ENCODE data around the gene GRIK4. TPM values are rescaled to one million over a fixed set of nuclear protein-coding genes. Genes with fewer than 3 reads are reported as not detected.

Gene GRIK4
- total RNA-seq, 1 experiment from 2014 or later: not detected

GRCh38 chr11:120524536-120525085 lies 13.1 kb downstream of the GRIK4 start:
- BruUV-seq (replicated peaks): no TSS peak
- Mint-ChIP-seq H3K27ac (ENCODE audit: low read depth, unreplicated experiment) (no peak overlapping the region), H3K27me3 (ENCODE audit: insufficient read depth, unreplicated experiment) (peaks cover 7% of the 10 kb centered on the region), H3K36me3 (ENCODE audit: insufficient read depth, unreplicated experiment) (no peaks in the 10 kb centered on the region), H3K4me3 (ENCODE audit: unreplicated experiment) (no peak overlapping the region), H3K4me1 (ENCODE audit: insufficient read depth, unreplicated experiment) (no peaks in the 10 kb centered on the region), H3K9me3 (ENCODE audit: unreplicated experiment) (no peaks in the 10 kb centered on the region)
- POLR2A ChIA-PET: no interaction called here
- intact Hi-C loops (cut with micrococcal nuclease): no loop called here
- DNase-seq (ENCODE audit: unreplicated experiment): no peak
- CTCF ChIA-PET: no interaction called here
- no peak for TF ChIP-seq CTCF (IDR thresholded peaks at IDR 0.05; ENCODE audit: unreplicated experiment)

GRCh38 chr11:120525261-120526171 lies 14.0 kb downstream of the GRIK4 start:
- POLR2A ChIA-PET: no interaction called here
- CTCF ChIA-PET: interaction anchor here (2.3 kb wide), 1 partner anchor 15 kb away, joined by 7 read pairs; no protein-coding TSS in a partner anchor
- TF ChIP-seq CTCF (IDR thresholded peaks at IDR 0.05; ENCODE audit: unreplicated experiment): no peak

GRCh38 chr11:120526241-120526640 lies 14.7 kb downstream of the GRIK4 start:
- H3K27me3 Mint-ChIP-seq (ENCODE audit: insufficient read depth, unreplicated experiment): peaks cover 24% of the 10 kb centered on the region
- CTCF ChIA-PET: interaction anchor here (2.3 kb wide), 1 partner anchor 16 kb away, joined by 7 read pairs; no protein-coding TSS in a partner anchor
- intact Hi-C loops (cut with micrococcal nuclease): no loop called here

More at GRCh38 chr11:120525261-120526171, 14.0 kb downstream of the GRIK4 start:
- Mint-ChIP-seq H3K4me3 (ENCODE audit: unreplicated experiment) (no peak overlapping the region), H3K36me3 (ENCODE audit: insufficient read depth, unreplicated experiment) (no peaks in the 10 kb centered on the region), H3K27me3 (ENCODE audit: insufficient read depth, unreplicated experiment) (peaks cover 16% of the 10 kb centered on the region), H3K27ac (ENCODE audit: low read depth, unreplicated experiment) (no peak overlapping the region), H3K9me3 (ENCODE audit: unreplicated experiment) (no peaks in the 10 kb centered on the region), H3K4me1 (ENCODE audit: insufficient read depth, unreplicated experiment) (no peaks in the 10 kb centered on the region)
- intact Hi-C loops (cut with micrococcal nuclease): no loop called here
- BruUV-seq (replicated peaks): no TSS peak
- DNase-seq (ENCODE audit: unreplicated experiment): no peak

More at GRCh38 chr11:120526241-120526640, 14.7 kb downstream of the GRIK4 start:
- no peak overlapping the region for H3K4me3 Mint-ChIP-seq (ENCODE audit: unreplicated experiment)
- BruUV-seq (replicated peaks): no TSS peak
- POLR2A ChIA-PET: no interaction called here
- H3K27ac Mint-ChIP-seq (ENCODE audit: low read depth, unreplicated experiment): no peak overlapping the region
- TF ChIP-seq CTCF (IDR thresholded peaks at IDR 0.05; ENCODE audit: unreplicated experiment): no peak
- no peaks in the 10 kb centered on the region for H3K4me1 Mint-ChIP-seq (ENCODE audit: insufficient read depth, unreplicated experiment)
- no peak for DNase-seq (ENCODE audit: unreplicated experiment)
- no peaks in the 10 kb centered on the region for H3K36me3 Mint-ChIP-seq (ENCODE audit: insufficient read depth, unreplicated experiment)
- H3K9me3 Mint-ChIP-seq (ENCODE audit: unreplicated experiment): no peaks in the 10 kb centered on the region

All from MCF 10A (cell line).